VCaP (cell line): ENCODE data around the gene FAM53B.
A peak's percentile ranks its signal among the peaks of the same experiment; 100 is the strongest.

Source experiments
- H3K27ac ChIP-seq: fragments of 450-650 bp; 2 replicates; pipeline ENCODE4 v1.5.1; 2017
- TF ChIP-seq, protein P1 (sequence below): fragments of 450-650 bp; conservative IDR thresholded peaks from 2 replicates; pipeline ENCODE4 v1.5.1; 2017; ENCODE audit warnings: mild to moderate bottlenecking, moderate library complexity

FAM53B gene

GRCh38 chr10:124637091-124637700, 107.0 kb downstream of the FAM53B start:
- TF ChIP-seq, protein P1, sequence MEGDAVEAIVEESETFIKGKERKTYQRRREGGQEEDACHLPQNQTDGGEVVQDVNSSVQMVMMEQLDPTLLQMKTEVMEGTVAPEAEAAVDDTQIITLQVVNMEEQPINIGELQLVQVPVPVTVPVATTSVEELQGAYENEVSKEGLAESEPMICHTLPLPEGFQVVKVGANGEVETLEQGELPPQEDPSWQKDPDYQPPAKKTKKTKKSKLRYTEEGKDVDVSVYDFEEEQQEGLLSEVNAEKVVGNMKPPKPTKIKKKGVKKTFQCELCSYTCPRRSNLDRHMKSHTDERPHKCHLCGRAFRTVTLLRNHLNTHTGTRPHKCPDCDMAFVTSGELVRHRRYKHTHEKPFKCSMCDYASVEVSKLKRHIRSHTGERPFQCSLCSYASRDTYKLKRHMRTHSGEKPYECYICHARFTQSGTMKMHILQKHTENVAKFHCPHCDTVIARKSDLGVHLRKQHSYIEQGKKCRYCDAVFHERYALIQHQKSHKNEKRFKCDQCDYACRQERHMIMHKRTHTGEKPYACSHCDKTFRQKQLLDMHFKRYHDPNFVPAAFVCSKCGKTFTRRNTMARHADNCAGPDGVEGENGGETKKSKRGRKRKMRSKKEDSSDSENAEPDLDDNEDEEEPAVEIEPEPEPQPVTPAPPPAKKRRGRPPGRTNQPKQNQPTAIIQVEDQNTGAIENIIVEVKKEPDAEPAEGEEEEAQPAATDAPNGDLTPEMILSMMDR, result no peak
- no peak overlapping the region for H3K27ac ChIP-seq

DNA sequence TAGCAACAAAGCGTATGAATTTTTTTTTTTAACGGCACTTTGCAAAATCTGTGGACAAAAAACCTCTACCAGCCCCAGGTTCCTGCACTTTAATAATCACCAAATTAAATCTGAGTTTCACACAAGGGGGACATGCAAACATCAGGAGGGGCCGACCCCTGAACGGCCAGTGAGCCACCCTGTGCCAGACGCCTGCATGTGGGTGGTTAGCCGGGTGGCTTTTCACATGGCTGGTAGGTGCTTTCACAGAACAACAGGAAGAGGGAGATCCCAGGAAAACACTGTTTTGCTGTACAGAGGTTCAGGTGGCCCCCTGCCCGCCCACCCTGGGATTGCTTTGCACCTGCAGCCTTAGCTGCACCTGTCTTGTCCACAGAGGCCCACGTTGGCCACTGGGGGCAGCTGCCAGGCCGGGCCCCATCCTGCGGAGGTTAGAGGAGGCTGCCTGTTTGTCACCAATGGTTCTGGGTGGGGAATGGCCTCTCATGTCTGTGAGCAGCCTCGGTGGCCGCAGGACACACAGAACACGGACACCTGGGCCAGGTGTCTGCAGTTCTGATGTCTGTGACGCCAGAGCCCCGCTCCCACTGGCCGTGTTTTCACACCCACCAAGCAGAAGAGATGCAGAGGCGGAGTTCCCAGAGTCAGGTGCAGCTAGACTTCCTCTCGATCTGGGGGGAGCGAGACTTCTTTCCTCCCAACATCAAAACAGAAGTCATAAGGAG, 107.7 kb downstream of the FAM53B start:
- no peak overlapping the region for H3K27ac ChIP-seq

GRCh38 chr10:124632566-124632965, 111.6 kb downstream of the FAM53B start:
- TF ChIP-seq, protein P1, result no peak
- peak overlapping the region; percentile 57 for H3K27ac ChIP-seq

More for the DNA sequence above, 107.7 kb downstream of the FAM53B start:
- TF ChIP-seq, protein P1, result no peak

DNA sequence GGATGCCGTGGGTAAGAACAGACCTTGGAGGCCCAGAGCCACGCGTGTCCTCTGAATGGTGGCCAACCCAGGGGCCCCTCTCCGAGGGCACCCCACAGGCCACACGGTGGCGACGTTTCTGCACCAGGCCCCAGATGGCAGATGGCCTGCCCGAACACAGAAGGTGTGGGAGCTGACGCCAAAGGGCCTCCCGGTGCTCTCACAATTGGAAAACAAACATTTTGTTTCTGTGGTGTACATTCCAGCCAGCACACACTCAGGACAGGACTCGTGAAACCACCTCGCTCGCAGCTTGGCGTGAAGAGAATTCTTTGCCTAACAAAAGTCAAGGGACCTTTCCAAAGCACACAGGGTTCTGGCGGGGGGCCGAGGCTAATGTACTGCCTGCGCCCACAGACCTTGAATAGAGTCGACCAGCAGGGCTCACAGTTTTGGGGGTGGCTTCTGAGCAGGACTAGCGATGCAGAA, 112.1 kb downstream of the FAM53B start:
- peak overlapping the region; percentile 57 for H3K27ac ChIP-seq
- TF ChIP-seq, protein P1, result peak; percentile 60

- no peak overlapping the region; the same call in 1 of the 2 replicates for H3K27ac ChIP-seq
- TF ChIP-seq, protein P1, result no peak
These were observed 113.6 kb downstream of the FAM53B start for GRCh38 chr10:124630551-124630950.

DNA sequence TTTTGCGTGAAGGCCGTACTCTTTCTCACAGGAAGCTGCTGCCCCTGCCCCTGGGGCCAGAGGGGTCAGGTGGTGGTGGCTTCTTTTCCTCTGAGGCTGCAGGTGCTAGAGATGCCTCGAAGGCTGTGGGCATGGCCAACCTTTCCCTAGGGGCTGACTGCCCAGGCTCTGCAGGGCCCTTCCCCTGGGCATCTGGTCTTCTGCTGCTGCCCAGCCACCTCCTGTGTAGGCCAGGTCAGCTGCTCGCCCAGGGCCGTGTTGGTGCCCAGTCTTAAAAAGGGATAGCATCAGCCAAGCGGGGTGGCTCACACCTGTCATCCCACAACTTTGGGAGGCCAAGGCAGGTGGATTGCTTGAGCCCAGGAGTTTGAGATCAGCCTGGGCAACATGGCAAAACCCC, 114.3 kb downstream of the FAM53B start:
- TF ChIP-seq, protein P1, result no peak
- H3K27ac ChIP-seq, result no peak overlapping the region

GRCh38 chr10:124629415-124629814, 114.8 kb downstream of the FAM53B start:
- TF ChIP-seq, protein P1, result no peak
- H3K27ac ChIP-seq, result no peak overlapping the region
